ENCODE results near the gene IGSF21. TPM values are rescaled to one million over a fixed set of nuclear protein-coding genes. Genes with fewer than 3 reads are reported as not detected.
A peak's percentile ranks its signal among the peaks of the same experiment; 100 is the strongest.

Gene IGSF21
- polyA plus RNA-seq, 2 of the 4 experiments (the other 2 are of a cell fraction): not detected

- TF ChIP-seq REST (IDR thresholded peaks at IDR 0.05): no peak
- TF ChIP-seq HOXA7 (CRISPR knock-in tag; IDR thresholded peaks at IDR 0.05): no peak
- no peak for TF ChIP-seq EHF (CRISPR knock-in tag; IDR thresholded peaks at IDR 0.05)
- TF ChIP-seq GATA3 (IDR thresholded peaks at IDR 0.05; ENCODE audit: borderline replicate concordance): no peak
- TF ChIP-seq E2F6 (IDR thresholded peaks at IDR 0.05; ENCODE audit: borderline replicate concordance, low read depth): no peak
- TF ChIP-seq MYC (IDR thresholded peaks at IDR 0.05; ENCODE audit: borderline replicate concordance, low read length): no peak
These were observed 138.0 kb downstream of the IGSF21 start (continued) for GRCh38 chr1:18245647-18246046.

GRCh38 chr1:18246543-18246942, 138.9 kb downstream of the IGSF21 start:
- FAIRE-seq (no peak), DNase-seq (ENCODE audit: low read depth in 1 of 2, low spot score in 1 of 2) (peak; percentile 6 to 18), ATAC-seq (peak in 1 of 2 experiments; percentile 51; a peak in 1 of 6 replicates)
- Histone ChIP-seq H3K4me2 (no peak overlapping the region), H3K4me3 (no peak overlapping the region), H3K27ac (no peak overlapping the region), H3K4me1 (no peaks in the 10 kb centered on the region), H3K9me3 (no peaks in the 10 kb centered on the region)
- WGBS (ENCODE audit: missing lambda C conversion rate): 19% methylated on average over 3 of the region's 6 CpGs
- TF ChIP-seq CTCF (IDR thresholded peaks at IDR 0.05) (peak; percentile 13; the same call in 1 of the 3 replicates), PBX3 (IDR thresholded peaks at IDR 0.05) (no peak), HMGXB4 (CRISPR knock-in tag; IDR thresholded peaks at IDR 0.05; ENCODE audit: borderline replicate concordance) (no peak)
- CTCF ChIA-PET: interaction anchor here (0.5 to 1.6 kb wide), 7 partner anchors 14 to 593 kb away, joined by 3 to 4 read pairs (median 3); no protein-coding TSS in a partner anchor
- POLR2A ChIA-PET: no interaction called here

GRCh38 chr1:18247151-18247550, 139.6 kb downstream of the IGSF21 start:
- no peaks in the 10 kb centered on the region for H3K4me1 ChIP-seq
- FAIRE-seq: no peak
- H3K27ac ChIP-seq: no peak overlapping the region
- ChIA-PET CTCF (interaction anchor here (0.6 to 1.8 kb wide), 6 partner anchors 15 to 593 kb away, joined by 3 to 4 read pairs (median 3); no protein-coding TSS in a partner anchor), POLR2A (no interaction called here)
- no peaks in the 10 kb centered on the region for H3K9me3 ChIP-seq
- no peak for ATAC-seq
- H3K4me3 ChIP-seq: no peak overlapping the region
- DNase-seq (ENCODE audit: low read depth in 1 of 2, low spot score in 1 of 2): no peak
- H3K4me2 ChIP-seq: no peak overlapping the region
- 0% methylated on average over 3 of the region's 4 CpGs for WGBS (ENCODE audit: missing lambda C conversion rate)
- TF ChIP-seq GATA3 (IDR thresholded peaks at IDR 0.05; ENCODE audit: borderline replicate concordance) (no peak), ATOH8 (CRISPR knock-in tag; IDR thresholded peaks at IDR 0.05; ENCODE audit: low read depth) (no peak), PBX3 (IDR thresholded peaks at IDR 0.05) (no peak), KDM1A (IDR thresholded peaks at IDR 0.05; ENCODE audit: low read depth) (no peak), RFX5 (IDR thresholded peaks at IDR 0.05) (no peak), REST (IDR thresholded peaks at IDR 0.05) (no peak), HMGXB4 (CRISPR knock-in tag; IDR thresholded peaks at IDR 0.05; ENCODE audit: borderline replicate concordance) (no peak), RAD21 (conservative IDR thresholded peaks at IDR 0.05 in 1 of 2, IDR thresholded peaks at IDR 0.05 in 1 of 2) (no peak)
